Fibroblast of skin of back (primary cell): ENCODE data around the gene ZNF570. TPM values are rescaled to one million over a fixed set of nuclear protein-coding genes. Genes with fewer than 3 reads are reported as not detected.

Experiments
- DNase-seq: peaks from one replicate; pipeline ENCODE4 v3.0.0-alpha.2; 2013
- polyA plus RNA-seq, 2 experiments: library from polyadenylated mRNA; unstranded; fragments of 120-200 nt; gene quantifications; one replicate each; pipeline ENCODE4 v1.2.1, GENCODE V29; 2013; ENCODE audit not compliant: insufficient read length in 2 of 2

The ZNF570 gene
- polyA plus RNA-seq (2013, experiment 1 of 2; ENCODE audit: insufficient read length), result 2.9 TPM
- 2.8 TPM for polyA plus RNA-seq (2013, experiment 2 of 2; ENCODE audit: insufficient read length)

DNA sequence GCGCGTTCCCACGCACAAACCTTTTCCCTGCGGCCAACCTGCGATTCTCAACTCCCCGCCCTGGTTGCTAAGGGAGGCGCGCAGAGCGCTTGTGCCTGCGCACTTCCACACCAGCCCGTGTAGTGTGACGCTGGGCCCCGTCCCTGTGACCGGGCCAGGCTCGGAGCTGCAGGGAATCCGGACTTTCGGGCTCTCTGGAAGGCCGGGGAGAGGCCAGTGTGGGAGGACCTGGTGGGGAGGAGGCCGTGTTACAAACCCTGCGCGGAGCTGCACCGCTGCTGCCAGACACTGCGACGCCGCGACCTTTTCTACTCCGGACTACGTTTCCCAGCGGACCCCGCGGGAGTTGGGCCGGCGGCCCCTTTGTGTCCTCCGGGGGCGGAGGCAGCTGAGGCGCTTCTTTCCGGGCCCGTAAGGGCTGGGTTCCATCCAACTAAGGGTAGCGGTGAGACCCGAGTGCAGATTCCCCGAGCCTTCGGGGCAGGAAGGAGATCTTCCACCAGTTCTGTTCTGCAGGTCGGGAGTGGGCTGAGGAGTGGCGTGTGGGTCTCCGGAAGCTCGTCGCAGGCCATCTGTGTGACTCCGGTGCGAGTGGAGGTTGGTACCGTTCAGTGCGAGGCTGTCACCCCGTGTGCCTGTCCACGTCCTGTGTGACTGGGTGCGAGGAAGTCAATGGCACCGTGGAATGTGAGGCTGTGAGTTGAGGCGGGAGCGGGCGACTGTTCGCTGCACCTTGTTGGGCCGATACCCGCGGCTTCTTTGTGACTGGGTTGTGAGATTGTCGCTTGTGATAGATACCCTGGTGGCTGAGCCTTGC is at the start of gene ZNF570:
Gene ZNF570 (plus strand): TSS at position 396 of the 817 bp plus-strand sequence. CDS start 999 bp downstream, outside the sequence.
- peak; percentile 89 for DNase-seq

DNA sequence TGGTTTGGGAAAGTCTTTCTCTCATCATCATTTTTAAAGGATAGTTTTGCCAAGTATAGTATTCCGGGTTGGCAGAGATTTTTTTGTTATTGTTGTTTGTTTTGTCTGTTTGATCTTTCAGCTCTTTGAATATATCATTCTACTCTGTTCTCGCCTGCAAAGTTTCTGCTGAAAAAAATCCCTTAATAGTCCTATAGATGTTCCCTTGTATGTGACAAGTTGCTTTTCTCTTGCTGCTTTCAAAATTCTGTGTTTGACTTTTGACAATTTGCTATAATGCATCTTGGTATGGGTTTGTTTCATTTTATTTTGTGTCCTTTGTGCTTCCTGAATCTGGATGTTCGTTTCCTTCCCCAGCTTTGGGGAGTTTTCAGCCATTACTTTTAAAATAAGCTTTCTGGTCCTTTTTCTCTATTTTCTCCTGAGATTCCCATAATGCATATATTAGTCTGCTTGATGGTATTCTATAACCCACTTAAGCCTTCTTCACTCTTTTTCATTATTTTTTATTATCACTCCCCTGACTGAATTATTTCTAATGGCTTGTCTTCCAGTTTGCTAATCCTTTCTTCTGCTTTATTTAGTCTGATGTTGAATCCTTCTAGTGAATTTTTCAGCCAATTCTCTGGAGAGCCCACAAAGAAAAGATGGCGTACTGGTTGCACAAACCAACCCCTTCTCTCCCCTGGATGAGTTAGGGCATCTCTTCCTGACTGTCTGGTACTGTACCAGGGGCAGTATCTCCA is 16.5 kb upstream of the ZNF570 start:
- DNase-seq, result no peak

DNA sequence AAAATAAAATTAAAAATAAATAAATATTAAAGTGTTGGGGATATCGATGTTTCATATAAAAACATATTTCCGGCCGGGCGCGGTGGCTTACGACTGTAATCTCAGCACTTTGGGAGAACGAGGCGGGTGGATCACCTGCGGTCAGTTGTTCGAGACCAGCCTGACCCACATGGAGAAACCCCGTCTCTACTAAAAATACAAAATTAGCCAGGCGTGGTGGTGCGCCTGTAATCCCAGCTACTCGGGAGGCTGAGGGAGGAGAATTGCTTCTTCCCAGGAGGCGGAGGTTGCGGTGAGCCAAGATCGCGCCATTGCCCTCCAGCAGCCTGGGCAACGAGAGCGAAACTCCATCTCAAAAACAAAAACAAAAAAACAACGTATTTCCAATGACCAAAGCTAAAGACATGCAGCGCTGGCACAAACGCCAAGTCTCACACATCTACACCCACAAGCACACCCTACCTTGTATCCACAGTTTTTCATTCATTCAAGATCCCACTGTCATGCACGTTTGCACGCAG is 2.8 kb upstream of the ZNF570 start:
- no peak for DNase-seq

DNA sequence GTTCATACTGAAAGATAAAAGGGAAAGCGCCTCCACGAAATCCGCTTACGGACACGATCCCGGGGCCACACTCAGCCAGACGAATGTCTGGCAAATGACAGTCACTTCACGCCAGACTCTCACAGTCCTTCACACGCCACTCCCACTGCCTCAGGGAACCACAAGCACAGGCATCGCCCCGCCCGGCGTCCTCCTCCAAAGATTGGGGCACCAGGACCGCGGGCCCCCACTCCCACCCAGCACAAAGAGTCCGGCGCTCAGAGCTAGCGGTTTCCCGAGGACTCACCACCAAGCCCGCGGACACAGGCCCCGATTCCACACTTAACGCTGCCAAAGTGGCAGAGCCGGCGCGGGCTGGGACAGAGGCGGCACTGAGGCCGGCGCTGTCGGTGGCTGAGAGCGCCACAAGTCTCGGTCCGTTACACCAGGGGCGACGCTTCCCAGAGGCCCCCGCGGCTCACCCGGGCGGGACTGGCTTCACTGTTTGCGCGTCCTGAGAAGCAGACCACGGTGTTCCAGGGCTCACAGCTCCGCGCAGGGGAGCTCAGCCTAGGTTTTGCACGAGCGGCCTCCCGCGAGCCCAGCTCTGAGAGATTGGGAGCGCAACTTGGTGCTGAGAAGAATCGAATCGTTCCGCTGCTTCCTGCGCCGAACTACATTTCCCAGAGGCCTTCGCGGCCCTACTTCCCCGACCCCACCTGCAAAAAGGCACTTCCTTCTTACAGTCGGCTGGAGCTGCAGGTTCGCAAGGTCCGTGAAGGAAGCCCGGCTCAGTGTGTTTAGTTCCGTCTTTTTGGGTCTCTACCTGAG is 2.2 kb upstream of the ZNF570 start, which contains the start of gene ZNF569:
Gene ZNF569 (minus strand): TSS at position 647 of the 810 bp plus-strand sequence. CDS start 22,523 bp downstream, outside the sequence.
- DNase-seq, result peak; percentile 94

DNA sequence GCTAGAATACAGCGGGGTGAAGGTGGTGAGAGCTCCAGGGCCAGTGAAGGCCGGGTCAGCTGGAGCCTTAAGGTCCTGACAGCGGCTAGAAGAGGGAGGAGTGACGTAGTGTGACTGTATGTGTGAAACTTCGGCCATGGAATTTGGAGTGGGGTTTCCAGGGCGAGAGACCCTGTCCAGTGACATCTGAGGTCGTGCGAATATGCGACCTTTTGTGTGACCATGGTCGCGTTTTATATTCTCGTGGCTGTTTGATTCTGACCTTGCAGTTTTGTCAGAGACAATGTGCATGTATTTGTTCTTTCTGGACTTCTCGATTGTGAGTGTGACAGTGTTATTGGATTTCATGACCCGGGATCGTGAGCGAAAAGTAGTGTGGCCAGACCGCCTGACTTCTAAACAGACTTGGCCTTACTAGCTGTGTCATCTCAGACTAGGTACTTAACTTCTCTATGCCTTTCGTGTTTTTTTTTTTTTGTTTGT is 1.5 kb upstream of the ZNF570 start:
- no peak for DNase-seq

DNA sequence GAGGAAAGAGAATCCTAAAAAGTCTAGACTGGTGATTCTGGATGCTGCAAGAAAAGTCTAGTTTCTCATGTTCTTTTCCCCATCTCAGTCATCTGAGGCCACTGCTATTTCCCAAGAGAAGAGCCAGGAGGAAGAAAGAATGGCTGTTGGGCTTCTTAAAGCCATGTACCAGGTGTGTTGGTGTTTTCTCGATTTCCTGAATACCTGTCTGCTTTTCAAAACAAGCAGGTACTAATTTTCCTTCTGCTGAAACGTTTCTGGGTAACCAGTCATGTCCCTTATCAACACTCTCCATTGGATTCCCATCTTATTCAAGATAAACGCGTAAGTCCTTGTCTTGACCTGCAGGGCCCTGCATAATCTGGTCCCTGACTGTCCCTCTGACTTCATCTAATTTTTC is 1.1 kb downstream of the ZNF570 start:
- no peak for DNase-seq

DNA sequence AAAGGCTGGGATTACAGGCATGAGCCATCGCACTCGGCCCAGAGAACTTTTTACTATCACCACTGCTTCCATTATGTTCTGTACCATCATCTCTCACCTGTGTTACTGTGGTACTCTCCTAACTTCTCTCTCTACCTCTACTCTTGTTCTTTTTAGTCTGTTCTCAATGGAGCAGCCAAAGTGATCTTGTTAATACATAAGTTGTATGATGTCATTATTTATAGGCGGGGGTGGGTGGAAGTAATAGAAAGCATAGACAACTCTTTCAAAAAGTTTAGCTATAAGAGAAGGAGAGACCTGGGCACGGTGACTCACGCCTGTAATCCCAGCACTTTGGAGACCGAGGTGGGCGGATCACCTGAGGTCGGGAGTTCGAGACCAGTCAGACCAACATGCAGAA is 3.0 kb downstream of the ZNF570 start:
- no peak for DNase-seq

DNA sequence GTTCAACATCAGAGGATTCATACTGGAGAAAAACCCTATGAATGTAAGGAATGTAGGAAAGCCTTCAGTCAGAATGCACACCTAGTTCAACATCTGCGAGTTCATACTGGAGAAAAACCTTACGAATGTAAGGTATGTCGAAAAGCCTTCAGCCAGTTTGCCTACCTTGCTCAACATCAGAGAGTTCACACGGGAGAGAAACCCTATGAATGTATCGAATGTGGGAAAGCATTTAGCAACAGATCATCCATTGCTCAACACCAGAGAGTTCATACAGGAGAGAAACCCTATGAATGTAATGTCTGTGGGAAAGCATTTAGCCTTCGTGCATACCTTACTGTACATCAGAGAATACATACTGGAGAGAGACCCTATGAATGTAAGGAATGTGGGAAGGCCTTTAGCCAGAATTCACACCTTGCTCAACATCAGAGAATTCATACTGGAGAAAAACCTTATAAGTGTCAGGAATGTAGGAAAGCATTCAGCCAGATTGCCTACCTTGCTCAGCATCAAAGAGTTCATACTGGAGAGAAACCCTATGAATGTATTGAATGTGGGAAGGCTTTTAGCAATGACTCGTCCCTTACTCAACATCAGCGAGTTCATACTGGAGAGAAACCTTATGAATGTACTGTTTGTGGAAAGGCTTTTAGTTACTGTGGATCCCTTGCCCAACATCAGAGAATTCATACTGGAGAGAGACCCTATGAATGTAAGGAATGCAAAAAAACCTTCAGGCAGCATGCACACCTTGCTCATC is 15.4 kb downstream of the ZNF570 start:
- DNase-seq, result no peak

DNA sequence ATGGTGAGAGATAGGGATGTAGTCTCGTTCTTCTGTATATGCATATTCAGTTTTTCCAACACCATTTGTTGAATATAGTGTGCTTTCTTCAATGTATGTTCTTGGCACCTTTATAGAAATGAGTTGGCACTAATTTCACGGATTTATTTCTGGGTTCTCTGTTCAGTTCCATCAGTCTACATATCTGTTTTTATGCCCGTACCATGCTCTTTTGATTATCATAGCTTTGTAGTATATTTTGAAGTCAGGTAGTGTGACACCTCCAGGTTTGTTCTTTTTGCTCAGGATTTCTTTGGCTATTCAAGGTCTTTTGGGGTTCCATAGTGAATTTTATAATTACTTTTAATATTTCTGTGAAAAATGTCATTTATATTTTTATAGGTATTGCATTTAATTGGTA is 23.1 kb downstream of the ZNF570 start:
- no peak for DNase-seq

DNA sequence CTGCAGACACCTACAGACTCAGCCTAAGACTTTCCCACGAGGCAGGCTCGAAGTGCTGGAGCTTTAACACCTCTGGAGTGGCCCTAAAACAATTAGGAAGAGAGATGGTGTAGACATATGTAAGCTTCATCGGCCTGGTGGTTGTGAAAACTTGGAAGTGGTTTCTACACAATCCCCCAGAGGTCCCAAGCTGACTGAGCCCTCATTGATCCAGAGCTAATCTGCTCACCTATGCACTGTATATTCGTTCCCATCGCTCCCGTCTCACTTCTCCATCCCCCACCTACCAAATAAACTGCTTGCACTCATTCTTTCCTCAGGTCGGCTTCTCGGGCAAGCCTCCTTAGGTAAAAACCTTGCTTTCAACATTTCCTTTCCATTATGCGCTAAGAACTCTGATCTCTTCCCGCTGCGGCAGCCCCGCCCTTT is 36.8 kb downstream of the ZNF570 start:
- DNase-seq, result no peak

DNA sequence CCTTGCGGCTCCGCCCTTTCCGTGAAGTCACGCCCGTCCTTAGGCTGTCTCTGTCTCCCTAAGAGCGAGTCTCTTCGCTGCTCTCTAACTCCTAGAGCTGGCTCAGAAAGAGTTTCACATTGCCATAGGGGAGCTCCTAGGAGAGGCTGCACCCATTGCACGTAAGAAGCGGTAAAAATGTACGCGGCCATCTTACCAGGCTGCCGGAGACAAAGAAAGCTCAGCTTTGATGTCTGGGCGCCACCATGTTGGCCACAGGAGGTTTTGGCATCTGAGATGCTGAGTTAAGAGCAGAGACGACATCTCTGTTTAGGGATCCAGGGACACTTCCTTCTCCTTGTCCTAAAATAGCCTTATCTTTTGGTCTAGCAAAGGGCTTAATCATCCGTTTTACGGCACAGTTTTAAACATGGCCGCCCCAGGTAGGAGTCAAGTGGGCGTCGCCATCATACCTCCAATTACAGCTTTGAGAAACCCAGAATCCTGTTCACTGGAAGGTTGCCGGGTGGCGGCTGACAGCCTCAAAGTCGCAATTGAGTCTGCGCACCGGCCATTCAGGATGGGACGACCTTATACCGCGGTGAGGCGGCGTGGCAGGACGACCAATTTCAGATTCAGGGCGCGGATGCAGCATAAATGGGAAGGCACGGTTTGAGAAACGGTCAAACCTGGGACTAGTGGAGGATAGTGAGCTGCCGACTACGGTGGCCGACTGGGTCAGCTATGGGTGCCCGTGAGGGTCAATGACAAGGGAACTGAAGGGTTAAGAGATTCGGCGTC is 37.4 kb downstream of the ZNF570 start, which contains the start of gene ZNF793:
Gene ZNF793 (plus strand): TSS at position 553 of the 780 bp plus-strand sequence. CDS start 16,501 bp downstream, outside the sequence.
- peak; percentile 39 for DNase-seq

DNA sequence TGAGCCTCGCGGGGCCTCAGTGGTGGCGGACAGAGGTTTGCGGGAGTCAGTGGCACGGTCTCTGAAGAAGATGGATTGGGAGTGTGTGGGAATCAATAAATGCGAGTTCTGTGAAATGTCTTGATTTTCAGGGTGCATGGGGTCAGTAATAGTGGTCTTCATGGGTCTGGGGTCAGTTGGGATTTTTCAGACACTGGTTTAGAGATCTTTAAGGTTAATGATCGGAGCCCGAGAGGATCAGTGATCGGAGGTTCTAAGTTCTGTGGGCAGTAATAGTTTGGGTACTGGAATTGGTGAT is 38.0 kb downstream of the ZNF570 start:
- DNase-seq, result no peak

DNA sequence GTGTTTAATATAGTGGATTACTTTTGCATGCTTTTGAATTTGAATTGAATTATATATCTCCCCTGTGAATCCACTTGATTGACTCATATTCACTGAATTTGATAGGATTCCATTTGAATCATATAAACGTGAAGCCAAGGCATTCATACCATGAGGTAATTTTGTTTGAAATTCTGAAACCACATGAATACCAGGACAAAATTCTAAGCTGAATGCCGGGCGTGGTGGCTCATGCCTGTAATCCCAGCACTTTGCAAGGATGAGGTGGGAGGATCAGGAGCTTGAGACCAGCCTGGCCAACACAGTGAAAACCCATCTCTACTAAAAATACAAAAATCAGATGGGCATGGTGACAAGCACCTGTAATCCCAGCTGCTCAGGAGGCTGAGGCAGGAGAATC is 42.0 kb downstream of the ZNF570 start:
- no peak for DNase-seq

DNA sequence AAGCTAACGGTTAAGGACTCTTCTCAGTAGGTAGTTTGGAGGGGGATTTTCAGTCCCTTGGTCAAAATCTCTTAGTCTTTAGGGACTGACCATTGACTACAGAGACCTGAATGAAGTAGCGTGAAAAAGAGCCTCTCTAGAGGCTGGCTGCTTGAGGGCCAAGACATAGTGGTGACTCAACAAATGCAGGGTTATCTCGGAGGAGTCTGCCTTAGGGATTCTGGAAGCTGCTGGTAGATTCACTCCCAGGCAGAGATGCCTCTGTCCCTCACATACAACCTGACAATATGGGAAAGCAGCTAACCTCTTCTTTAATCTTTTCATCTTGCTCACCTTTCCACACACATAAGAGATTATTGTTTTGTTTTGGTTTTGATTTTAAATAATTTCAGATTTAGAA is 42.7 kb downstream of the ZNF570 start:
- DNase-seq, result no peak

DNA sequence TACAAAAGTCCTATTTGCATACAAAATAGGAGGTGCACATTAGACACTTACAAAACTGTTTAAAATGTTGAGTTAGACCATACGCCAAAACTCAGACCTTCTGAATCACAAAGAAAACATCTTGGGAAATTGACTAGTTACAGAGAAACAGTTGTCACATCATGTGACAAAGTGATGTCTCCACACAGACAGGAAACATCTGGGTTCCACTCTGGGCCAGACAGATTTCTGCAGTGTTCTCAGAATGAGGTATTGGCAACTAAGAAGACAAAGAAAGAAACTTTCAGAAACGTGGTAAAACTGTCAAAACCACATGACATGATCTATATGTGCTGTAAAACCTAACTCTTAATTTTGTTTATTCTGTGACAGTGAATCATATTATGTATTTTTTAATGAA is 44.2 kb downstream of the ZNF570 start:
- no peak for DNase-seq

DNA sequence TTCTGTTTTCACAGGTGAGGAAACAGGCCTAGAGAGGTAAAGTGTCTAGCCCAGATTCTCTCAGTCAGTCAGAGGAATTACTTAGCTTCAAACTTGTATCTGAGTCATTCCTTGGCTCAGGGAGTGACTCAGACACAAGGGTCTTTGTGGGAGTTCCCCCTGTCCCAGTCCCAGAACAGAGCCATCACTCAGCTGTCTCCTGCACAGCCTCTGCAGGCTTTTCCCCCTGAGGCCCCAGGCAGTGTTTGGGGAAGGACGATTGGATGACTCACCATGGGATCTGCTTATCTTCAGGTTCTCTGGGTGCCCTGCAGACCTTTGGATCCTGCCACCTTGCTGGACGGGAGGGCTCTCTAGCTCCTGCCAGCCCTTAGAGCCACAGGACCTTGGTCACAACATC is 50.7 kb downstream of the ZNF570 start:
- peak; percentile 2 for DNase-seq

DNA sequence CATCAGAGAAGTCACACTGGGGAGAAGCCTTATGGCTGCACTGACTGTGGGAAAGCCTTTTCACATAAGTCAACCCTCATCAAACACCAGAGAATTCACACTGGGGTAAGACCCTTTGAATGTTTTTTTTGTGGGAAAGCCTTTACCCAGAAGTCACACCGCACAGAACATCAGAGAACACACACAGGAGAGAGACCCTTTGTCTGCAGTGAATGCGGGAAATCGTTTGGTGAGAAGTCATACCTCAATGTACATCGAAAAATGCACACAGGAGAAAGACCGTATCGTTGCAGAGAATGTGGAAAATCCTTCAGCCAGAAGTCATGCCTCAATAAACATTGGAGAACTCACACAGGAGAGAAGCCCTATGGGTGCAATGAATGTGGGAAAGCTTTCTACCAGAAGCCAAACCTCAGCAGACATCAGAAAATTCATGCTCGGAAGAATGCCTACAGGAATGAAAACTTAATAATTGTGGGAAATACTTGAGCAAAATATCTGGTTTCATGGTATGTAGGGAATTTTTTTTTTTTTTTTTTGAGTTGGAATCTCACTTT is 68.3 kb downstream of the ZNF570 start:
- no peak for DNase-seq
